NB4 (cell line): ENCODE measurements around the gene TMEM229B.

Source experiments
- POLR2A ChIP-seq: IDR thresholded peaks from 2 replicates; pipeline ENCODE4 v1.6.1; 2011; ENCODE audit warnings: mild to moderate bottlenecking; ENCODE audit not compliant: insufficient read length; ENCODE audit errors: extremely low read depth
- TF ChIP-seq, protein P1 (sequence below): IDR thresholded peaks from one replicate; pipeline ENCODE4 v1.5.1; 2012; ENCODE audit warnings: low read depth, low read length

DNA sequence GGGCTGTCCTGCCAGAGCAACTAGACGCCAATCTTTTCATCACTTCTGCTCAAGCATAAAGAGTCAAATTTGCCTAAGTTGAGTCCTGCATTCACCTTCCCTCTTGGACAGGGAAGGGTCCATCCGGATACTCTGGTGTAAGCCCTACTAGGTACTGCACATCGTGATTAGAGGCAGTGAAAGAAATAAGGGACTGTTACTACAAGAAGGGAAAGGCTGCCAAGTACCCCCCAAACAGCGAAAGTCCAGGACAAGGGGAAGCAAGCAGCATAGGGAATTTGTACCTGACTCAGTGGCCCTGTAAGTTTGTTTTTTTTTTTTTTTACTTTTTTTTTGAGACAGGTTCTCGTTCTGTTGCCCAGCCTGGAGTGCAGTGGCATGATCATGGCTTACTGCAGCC, 30.9 kb upstream of the TMEM229B start:
- TF ChIP-seq, protein P1, sequence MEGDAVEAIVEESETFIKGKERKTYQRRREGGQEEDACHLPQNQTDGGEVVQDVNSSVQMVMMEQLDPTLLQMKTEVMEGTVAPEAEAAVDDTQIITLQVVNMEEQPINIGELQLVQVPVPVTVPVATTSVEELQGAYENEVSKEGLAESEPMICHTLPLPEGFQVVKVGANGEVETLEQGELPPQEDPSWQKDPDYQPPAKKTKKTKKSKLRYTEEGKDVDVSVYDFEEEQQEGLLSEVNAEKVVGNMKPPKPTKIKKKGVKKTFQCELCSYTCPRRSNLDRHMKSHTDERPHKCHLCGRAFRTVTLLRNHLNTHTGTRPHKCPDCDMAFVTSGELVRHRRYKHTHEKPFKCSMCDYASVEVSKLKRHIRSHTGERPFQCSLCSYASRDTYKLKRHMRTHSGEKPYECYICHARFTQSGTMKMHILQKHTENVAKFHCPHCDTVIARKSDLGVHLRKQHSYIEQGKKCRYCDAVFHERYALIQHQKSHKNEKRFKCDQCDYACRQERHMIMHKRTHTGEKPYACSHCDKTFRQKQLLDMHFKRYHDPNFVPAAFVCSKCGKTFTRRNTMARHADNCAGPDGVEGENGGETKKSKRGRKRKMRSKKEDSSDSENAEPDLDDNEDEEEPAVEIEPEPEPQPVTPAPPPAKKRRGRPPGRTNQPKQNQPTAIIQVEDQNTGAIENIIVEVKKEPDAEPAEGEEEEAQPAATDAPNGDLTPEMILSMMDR, result no peak
- TF ChIP-seq POLR2A, result no peak
